Transverse colon (tissue), 4 donors: ENCODE measurements around the gene HOXD3. TPM values are rescaled to one million over a fixed set of nuclear protein-coding genes. Genes with fewer than 3 reads are reported as not detected.

Source experiments
- DNase-seq: peaks from one replicate; pipeline ENCODE4 v3.0.0-alpha.2; 2019
- H3K27ac ChIP-seq, 4 donors: fragments of 200-600 bp; sonication (generic); 2 replicates each; pipeline ENCODE4 v1.5.1; 2016 to 2018; ENCODE audit warnings: inconsistent platforms in 4 of 4
- H3K27me3 ChIP-seq: fragments of 200-600 bp; sonication (generic); 2 replicates; pipeline ENCODE4 v1.5.1; 2017; ENCODE audit warnings: inconsistent platforms
- H3K36me3 ChIP-seq, 4 donors: fragments of 200-600 bp; sonication (generic); 2 replicates each; pipeline ENCODE4 v1.5.1; 2017 to 2019; ENCODE audit warnings: inconsistent platforms in 4 of 4
- H3K4me1 ChIP-seq, 4 donors: fragments of 200-600 bp; sonication (generic); 2 replicates each; pipeline ENCODE4 v1.5.1; 2017 to 2020; ENCODE audit warnings: inconsistent platforms in 4 of 4
- H3K4me3 ChIP-seq, 4 donors: fragments of 200-600 bp; sonication (generic); 1 replicate in 1 of 4; 2 replicates in 3 of 4; pipeline versions ENCODE4 v1.5.1 to v1.6.1; 2017 to 2019; ENCODE audit warnings: inconsistent platforms in 4 of 4
- H3K9me3 ChIP-seq, 2 donors: fragments of 200-600 bp; sonication (generic); 2 replicates each; pipeline ENCODE4 v1.5.1; 2017 to 2019; ENCODE audit warnings: inconsistent platforms in 2 of 2
- EP300 ChIP-seq: sonication (generic); formaldehyde crosslinking; IDR thresholded peaks from one replicate; pipeline ENCODE4 v1.6.1; 2017; ENCODE audit warnings: antibody characterized with exemption, low read depth
- POLR2A ChIP-seq: fragments of 450-650 bp; IDR thresholded peaks from one replicate; pipeline ENCODE4 v1.6.1; 2016; ENCODE audit warnings: antibody characterized with exemption, mild to moderate bottlenecking, moderate library complexity
- POLR2AphosphoS5 ChIP-seq, 3 donors: sonication (generic); formaldehyde crosslinking; IDR thresholded peaks; one replicate each; pipeline ENCODE4 v1.6.1; 2016; ENCODE audit warnings: antibody characterized with exemption in 3 of 3
- WGBS, 2 donors: methylation state at CpG; one replicate each; pipeline ENCODE4 v1.1.5; 2018; ENCODE audit warnings: low coverage in 1 of 2; 5-methylcytosine and 5-hydroxymethylcytosine counted together
- in situ Hi-C, 4 donors: fragments of 200-750 bp; cut with MboI; loops; one replicate each; pipeline versions ENCODE4 v1.15.0 to v1.15.1; 2017; ENCODE audit warnings: low sequenced_read_pairs in 3 of 4, low pct_ligation_motif_present in 1 of 4, low pct_unique_long_range_greater_than_20kb in 1 of 4
- intact Hi-C: fragments of 100-400 bp; cut with DNase I; formaldehyde crosslinking; loops from one replicate; pipeline ENCODE4 v1.15.1; 2023; ENCODE audit warnings: low total_unique reads
- small RNA-seq, 4 donors: library from RNA; depleted of rRNA; stranded (forward); fragments of <200 nt; gene quantifications; one replicate each; pipeline ENCODE3, GENCODE V24; 2016
- total RNA-seq, 4 donors: library from RNA; depleted of rRNA; stranded (reverse); fragments of >200 nt; gene quantifications; one replicate each; pipeline ENCODE4 v1.1.0, GENCODE V29; 2016
- TF ChIP-seq, protein P1 (sequence below), 5 experiments: fragments of 200-600 bp in 3 of 5; fragments of 450-650 bp in 2 of 5; sonication (generic) in 3 of 5; IDR thresholded peaks; 1 replicate in 2 of 5; 2 replicates in 3 of 5; pipeline ENCODE4 v1.5.1; 2016 to 2017; ENCODE audit warnings: antibody characterized with exemption in 5 of 5, inconsistent platforms in 3 of 5, mild to moderate bottlenecking in 2 of 5, moderate library complexity in 1 of 5

The HOXD3 gene
- total RNA-seq, 4 donors from 2014 or later, result 2.0 to 15.7 (median 7.6) TPM; not detected in 1

DNA sequence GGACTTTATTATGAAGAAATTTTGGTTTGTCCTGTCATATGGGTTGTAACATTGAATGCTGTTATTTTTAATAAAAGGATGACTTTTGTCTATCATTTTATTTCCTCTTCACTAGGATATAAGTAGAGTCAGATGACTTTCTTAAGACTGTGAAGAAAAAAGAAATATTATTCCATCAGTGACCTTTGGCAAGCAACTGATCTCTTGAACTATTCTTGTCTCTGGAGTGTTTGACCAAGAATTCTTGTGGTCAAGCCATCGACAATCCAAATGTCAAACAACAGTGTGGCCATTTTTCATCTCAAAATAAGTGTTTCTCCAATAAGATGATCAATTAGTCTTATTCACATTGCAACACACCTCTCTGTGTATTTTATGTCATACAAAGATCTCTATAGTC is 56.3 kb downstream of the HOXD3 start:
- DNase-seq, result no peak
- Histone ChIP-seq H3K27me3 (no peaks in the 10 kb centered on the region), H3K9me3 (no peaks in the 10 kb centered on the region), H3K27ac (no peak overlapping the region), H3K4me3 (no peak overlapping the region), H3K36me3 (no peaks in the 10 kb centered on the region), H3K4me1 (no peaks in the 10 kb centered on the region)
- in situ Hi-C loops (no loop called here), intact Hi-C loops (no loop called here)
- TF ChIP-seq, protein P1, sequence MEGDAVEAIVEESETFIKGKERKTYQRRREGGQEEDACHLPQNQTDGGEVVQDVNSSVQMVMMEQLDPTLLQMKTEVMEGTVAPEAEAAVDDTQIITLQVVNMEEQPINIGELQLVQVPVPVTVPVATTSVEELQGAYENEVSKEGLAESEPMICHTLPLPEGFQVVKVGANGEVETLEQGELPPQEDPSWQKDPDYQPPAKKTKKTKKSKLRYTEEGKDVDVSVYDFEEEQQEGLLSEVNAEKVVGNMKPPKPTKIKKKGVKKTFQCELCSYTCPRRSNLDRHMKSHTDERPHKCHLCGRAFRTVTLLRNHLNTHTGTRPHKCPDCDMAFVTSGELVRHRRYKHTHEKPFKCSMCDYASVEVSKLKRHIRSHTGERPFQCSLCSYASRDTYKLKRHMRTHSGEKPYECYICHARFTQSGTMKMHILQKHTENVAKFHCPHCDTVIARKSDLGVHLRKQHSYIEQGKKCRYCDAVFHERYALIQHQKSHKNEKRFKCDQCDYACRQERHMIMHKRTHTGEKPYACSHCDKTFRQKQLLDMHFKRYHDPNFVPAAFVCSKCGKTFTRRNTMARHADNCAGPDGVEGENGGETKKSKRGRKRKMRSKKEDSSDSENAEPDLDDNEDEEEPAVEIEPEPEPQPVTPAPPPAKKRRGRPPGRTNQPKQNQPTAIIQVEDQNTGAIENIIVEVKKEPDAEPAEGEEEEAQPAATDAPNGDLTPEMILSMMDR (IDR thresholded peaks at IDR 0.05), result no peak
- TF ChIP-seq POLR2A, result no peak
- TF ChIP-seq EP300, result no peak
- no peak for TF ChIP-seq POLR2AphosphoS5 (IDR thresholded peaks at IDR 0.05)
- whole genome bisulfite sequencing, 2 donors, result 60 to 62% methylated on average over 1 of the region's 1 CpG

Small RNAs within 50 kb of the gene (small RNA-seq; reads per million reads assigned to genes)
- gene MIR10B, result 115,722 to 425,525 (median 355,037) reads per million in 4 donors

Other genes with a start within 250 kb of the HOXD3 start
- 10 to 100 TPM; 18.0 to 33.6 (median 25.7) TPM for gene LNPK, start 155.0 kb upstream of the HOXD3 start, total RNA-seq
- gene EVX2, start 73.3 kb upstream of the HOXD3 start, total RNA-seq, result not detected
- gene HOXD13, start 64.6 kb upstream of the HOXD3 start, total RNA-seq, result under 1 TPM in 1 of 4 donors, not detected in 3; 0.32 TPM
- not detected for gene HOXD12, start 57.5 kb upstream of the HOXD3 start, total RNA-seq
- 10 to 100 TPM in 1 of 4 donors, 1 to 10 TPM in 2, under 1 TPM in 1; 0.41 to 13.5 (median 4.4) TPM for gene HOXD11, start 50.0 kb upstream of the HOXD3 start, total RNA-seq
- gene HOXD10, start 40.5 kb upstream of the HOXD3 start, total RNA-seq, result 10 to 100 TPM in 2 of 4 donors, 1 to 10 TPM in 2; 1.1 to 25.1 (median 7.6) TPM
- 10 to 100 TPM in 2 of 4 donors, 1 to 10 TPM in 2; 2.7 to 13.3 (median 7.5) TPM for gene HOXD9, start 34.6 kb upstream of the HOXD3 start, total RNA-seq
- 10 to 100 TPM in 2 of 4 donors, 1 to 10 TPM in 2; 7.8 to 23.5 (median 13.4) TPM for gene HOXD8, start 27.6 kb upstream of the HOXD3 start, total RNA-seq
- 10 to 100 TPM in 3 of 4 donors, 1 to 10 TPM in 1; 2.2 to 25.5 (median 15.3) TPM for gene HOXD4, start 5.8 kb upstream of the HOXD3 start, total RNA-seq
- 10 to 100 TPM in 1 of 4 donors, 1 to 10 TPM in 3; 4.1 to 12.9 (median 4.5) TPM for gene HOXD1, start 31.4 kb downstream of the HOXD3 start, total RNA-seq
- 10 to 100 TPM in 3 of 4 donors, 1 to 10 TPM in 1; 3.8 to 43.6 (median 28.6) TPM for gene MTX2, start 112.1 kb downstream of the HOXD3 start, total RNA-seq